ENCODE results near the gene PTGS1. TPM values are rescaled to one million over a fixed set of nuclear protein-coding genes. Genes with fewer than 3 reads are reported as not detected.

The PTGS1 gene
- total RNA-seq, 1 donor from 2014 or later: 2.5 TPM

DNA sequence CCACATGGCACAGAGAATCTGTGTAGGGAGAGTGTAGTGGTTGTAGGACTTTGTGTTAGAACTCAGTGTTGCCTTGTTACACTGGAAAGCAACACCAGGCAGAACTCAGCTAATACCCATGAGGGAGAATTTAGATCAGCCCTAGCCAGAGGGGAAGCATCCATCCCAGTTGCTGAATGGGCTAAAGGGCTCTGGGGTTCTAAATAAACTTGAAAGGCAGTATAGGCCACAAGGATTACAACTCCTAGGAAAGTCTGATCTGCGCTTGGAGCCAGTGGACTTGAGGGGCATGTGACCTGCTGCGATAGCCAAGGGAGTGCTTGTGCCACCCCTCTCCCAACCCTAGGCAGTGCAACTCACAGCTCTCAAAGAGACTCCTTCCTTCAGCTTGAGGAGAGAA is 26.9 kb downstream of the PTGS1 start:
- no peaks in the 10 kb centered on the region for H3K27me3 Mint-ChIP-seq (ENCODE audit: unreplicated experiment)
- DNase-seq (ENCODE audit: extremely low spot score, unreplicated experiment): no peak
- peaks cover 10% of the 10 kb centered on the region for H3K9me3 Mint-ChIP-seq (ENCODE audit: unreplicated experiment)
- no peaks in the 10 kb centered on the region for H3K36me3 Mint-ChIP-seq (ENCODE audit: unreplicated experiment)
- TF ChIP-seq, protein P1, sequence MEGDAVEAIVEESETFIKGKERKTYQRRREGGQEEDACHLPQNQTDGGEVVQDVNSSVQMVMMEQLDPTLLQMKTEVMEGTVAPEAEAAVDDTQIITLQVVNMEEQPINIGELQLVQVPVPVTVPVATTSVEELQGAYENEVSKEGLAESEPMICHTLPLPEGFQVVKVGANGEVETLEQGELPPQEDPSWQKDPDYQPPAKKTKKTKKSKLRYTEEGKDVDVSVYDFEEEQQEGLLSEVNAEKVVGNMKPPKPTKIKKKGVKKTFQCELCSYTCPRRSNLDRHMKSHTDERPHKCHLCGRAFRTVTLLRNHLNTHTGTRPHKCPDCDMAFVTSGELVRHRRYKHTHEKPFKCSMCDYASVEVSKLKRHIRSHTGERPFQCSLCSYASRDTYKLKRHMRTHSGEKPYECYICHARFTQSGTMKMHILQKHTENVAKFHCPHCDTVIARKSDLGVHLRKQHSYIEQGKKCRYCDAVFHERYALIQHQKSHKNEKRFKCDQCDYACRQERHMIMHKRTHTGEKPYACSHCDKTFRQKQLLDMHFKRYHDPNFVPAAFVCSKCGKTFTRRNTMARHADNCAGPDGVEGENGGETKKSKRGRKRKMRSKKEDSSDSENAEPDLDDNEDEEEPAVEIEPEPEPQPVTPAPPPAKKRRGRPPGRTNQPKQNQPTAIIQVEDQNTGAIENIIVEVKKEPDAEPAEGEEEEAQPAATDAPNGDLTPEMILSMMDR (IDR thresholded peaks at IDR 0.05): no peak
- no peak overlapping the region for H3K4me3 Mint-ChIP-seq (ENCODE audit: unreplicated experiment)
- peaks cover 16% of the 10 kb centered on the region for H3K4me1 Mint-ChIP-seq (ENCODE audit: unreplicated experiment)
- H3K27ac Mint-ChIP-seq (ENCODE audit: unreplicated experiment): no peak overlapping the region

DNA sequence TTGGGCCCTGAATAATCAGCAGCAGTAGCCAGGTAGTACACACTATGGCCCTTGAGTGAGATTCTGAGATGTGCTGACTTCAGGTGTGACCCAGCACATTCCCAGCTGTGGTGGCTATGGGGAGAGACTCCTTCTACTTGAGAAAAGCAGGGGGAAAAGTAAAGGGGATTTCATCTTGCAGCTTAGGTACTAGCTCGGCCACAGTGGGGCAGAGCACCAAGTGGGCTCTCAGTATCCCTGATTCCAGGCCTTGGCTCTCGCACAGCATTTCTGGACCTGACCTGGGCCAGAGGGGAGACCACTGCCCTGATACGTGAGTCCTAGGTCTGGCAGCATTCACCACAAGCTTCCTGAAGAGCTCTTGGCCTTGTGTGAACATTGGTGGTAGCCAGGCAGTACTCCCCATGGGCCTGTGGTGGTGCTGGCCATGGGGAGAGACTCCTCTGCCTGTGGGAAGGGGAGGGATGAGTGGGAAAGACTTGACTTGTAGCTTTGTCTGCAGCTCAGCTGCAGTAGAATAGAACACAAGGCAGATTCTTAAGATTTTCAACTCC is 27.6 kb downstream of the PTGS1 start:
- H3K9me3 Mint-ChIP-seq (ENCODE audit: unreplicated experiment): peaks cover 10% of the 10 kb centered on the region
- no peak overlapping the region for H3K27ac Mint-ChIP-seq (ENCODE audit: unreplicated experiment)
- no peak for DNase-seq (ENCODE audit: extremely low spot score, unreplicated experiment)
- TF ChIP-seq, protein P1 (IDR thresholded peaks at IDR 0.05): no peak
- H3K36me3 Mint-ChIP-seq (ENCODE audit: unreplicated experiment): no peaks in the 10 kb centered on the region
- H3K4me1 Mint-ChIP-seq (ENCODE audit: unreplicated experiment): peaks cover 23% of the 10 kb centered on the region
- no peaks in the 10 kb centered on the region for H3K27me3 Mint-ChIP-seq (ENCODE audit: unreplicated experiment)
- H3K4me3 Mint-ChIP-seq (ENCODE audit: unreplicated experiment): no peak overlapping the region

DNA sequence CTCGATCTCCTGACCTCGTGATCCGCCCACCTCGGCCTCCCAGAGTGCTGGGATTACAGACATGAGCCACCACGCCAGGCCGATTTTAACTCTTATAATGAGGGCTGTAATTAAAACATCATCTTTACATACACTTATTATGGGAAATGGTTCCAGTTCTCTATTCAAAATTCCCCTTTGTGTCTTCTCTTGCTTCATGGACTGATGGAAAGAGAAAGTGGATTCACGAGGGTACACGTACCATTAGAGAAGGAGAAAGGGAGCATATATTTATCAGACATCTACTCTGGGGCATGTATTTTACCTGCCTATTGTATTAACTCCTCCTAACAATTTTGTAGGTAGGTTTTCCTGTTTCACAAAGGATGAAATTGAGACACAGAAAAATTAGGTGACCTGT is 31.1 kb downstream of the PTGS1 start:
- Mint-ChIP-seq H3K36me3 (ENCODE audit: unreplicated experiment) (no peaks in the 10 kb centered on the region), H3K9me3 (ENCODE audit: unreplicated experiment) (peaks cover 10% of the 10 kb centered on the region), H3K4me1 (ENCODE audit: unreplicated experiment) (peaks cover 18% of the 10 kb centered on the region), H3K4me3 (ENCODE audit: unreplicated experiment) (no peak overlapping the region), H3K27me3 (ENCODE audit: unreplicated experiment) (no peaks in the 10 kb centered on the region), H3K27ac (ENCODE audit: unreplicated experiment) (peak overlapping the region; percentile 54)
- DNase-seq (ENCODE audit: extremely low spot score, unreplicated experiment): no peak
- TF ChIP-seq, protein P1 (IDR thresholded peaks at IDR 0.05): no peak

DNA sequence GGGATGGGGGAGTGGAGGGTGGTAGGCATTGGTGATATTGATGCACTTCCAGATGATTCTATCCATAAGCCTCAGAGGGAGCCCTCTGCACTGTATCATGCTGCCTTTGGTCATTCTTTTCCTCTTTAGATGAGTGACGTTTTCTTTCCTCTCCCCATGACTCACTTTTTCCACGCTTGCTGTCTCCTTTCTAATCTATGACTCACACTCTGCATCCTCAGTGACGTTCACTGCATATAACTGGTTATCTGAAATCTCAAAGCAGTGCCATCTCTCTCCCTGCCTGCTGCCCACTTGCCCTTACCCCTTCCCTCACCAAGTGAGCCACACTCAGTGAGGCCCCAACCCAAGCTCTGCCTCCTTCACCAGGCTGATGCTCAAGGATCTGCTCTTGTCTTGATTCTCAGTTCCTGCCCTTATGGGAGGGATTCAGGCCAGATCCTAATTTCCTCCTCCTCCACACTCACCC is 31.6 kb downstream of the PTGS1 start:
- no peaks in the 10 kb centered on the region for H3K27me3 Mint-ChIP-seq (ENCODE audit: unreplicated experiment)
- DNase-seq (ENCODE audit: extremely low spot score, unreplicated experiment): no peak
- H3K9me3 Mint-ChIP-seq (ENCODE audit: unreplicated experiment): peaks cover 10% of the 10 kb centered on the region
- peak overlapping the region; percentile 54 for H3K27ac Mint-ChIP-seq (ENCODE audit: unreplicated experiment)
- peaks cover 18% of the 10 kb centered on the region for H3K4me1 Mint-ChIP-seq (ENCODE audit: unreplicated experiment)
- no peak overlapping the region for H3K4me3 Mint-ChIP-seq (ENCODE audit: unreplicated experiment)
- H3K36me3 Mint-ChIP-seq (ENCODE audit: unreplicated experiment): no peaks in the 10 kb centered on the region
- TF ChIP-seq, protein P1 (IDR thresholded peaks at IDR 0.05): no peak

DNA sequence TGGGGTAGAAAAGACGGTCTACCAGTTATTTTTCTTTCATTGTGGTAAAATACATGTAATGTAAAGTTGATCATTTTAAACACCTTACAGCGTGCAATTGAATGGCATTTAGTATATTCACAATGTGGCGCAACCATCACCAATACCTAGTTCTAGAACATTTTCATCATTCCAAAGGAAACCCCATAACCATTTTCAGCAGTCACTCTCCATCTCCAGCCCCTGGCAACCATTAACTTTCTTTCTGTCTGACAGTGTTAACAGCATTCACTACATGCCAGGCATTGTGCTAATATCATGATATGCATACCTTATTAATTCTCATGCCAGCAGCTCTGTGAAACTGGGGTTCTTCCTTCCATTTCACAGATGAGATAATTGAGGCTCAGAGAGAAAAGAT is 32.0 kb downstream of the PTGS1 start:
- H3K4me1 Mint-ChIP-seq (ENCODE audit: unreplicated experiment): peaks cover 18% of the 10 kb centered on the region

More for the DNA sequence above, 32.0 kb downstream of the PTGS1 start:
- TF ChIP-seq, protein P1 (IDR thresholded peaks at IDR 0.05): no peak
- Mint-ChIP-seq H3K9me3 (ENCODE audit: unreplicated experiment) (peaks cover 10% of the 10 kb centered on the region), H3K27me3 (ENCODE audit: unreplicated experiment) (peaks cover 4% of the 10 kb centered on the region), H3K27ac (ENCODE audit: unreplicated experiment) (peak overlapping the region; percentile 54), H3K36me3 (ENCODE audit: unreplicated experiment) (no peaks in the 10 kb centered on the region), H3K4me3 (ENCODE audit: unreplicated experiment) (no peak overlapping the region)
- DNase-seq (ENCODE audit: extremely low spot score, unreplicated experiment): no peak
